RWPE2 (cell line): ENCODE measurements around the gene B3GAT1.

Experiments used
- ATAC-seq: fragments of 200-7000 bp; cut with Tn5 transposase; 3 replicates; pipeline ENCODE4 v1.9.1; 2021; ENCODE audit warnings: low read depth
- DNase-seq: peaks from one replicate; pipeline ENCODE4 v3.0.0-alpha.2; 2020; ENCODE audit warnings: low spot score
- H3K27ac ChIP-seq: fragments of 450-650 bp; 2 replicates; pipeline ENCODE4 v1.5.1; 2017; ENCODE audit warnings: mild to moderate bottlenecking; ENCODE audit not compliant: poor library complexity, severe bottlenecking
- H3K27me3 ChIP-seq: fragments of 250-450 bp; sonication (Bioruptor Pico); 2 replicates; pipeline ENCODE4 v1.5.1; 2021; ENCODE audit warnings: mild to moderate bottlenecking, moderate library complexity; ENCODE audit not compliant: insufficient read depth, poor library complexity, severe bottlenecking
- H3K36me3 ChIP-seq: fragments of 250-450 bp; sonication (Bioruptor Pico); 2 replicates; pipeline ENCODE4 v1.5.1; 2020; ENCODE audit warnings: low read depth, mild to moderate bottlenecking, moderate library complexity
- H3K4me1 ChIP-seq: fragments of 250-450 bp; sonication (Bioruptor Pico); 2 replicates; pipeline ENCODE4 v1.5.1; 2021; ENCODE audit warnings: mild to moderate bottlenecking, moderate library complexity; ENCODE audit not compliant: insufficient read depth, poor library complexity, severe bottlenecking
- H3K4me3 ChIP-seq: fragments of 250-450 bp; sonication (Bioruptor Pico); 2 replicates; pipeline ENCODE4 v1.5.1; 2021; ENCODE audit warnings: mild to moderate bottlenecking, moderate library complexity; ENCODE audit not compliant: severe bottlenecking
- H3K9me3 ChIP-seq: fragments of 250-450 bp; sonication (Bioruptor Pico); 2 replicates; pipeline ENCODE4 v1.5.1; 2021; ENCODE audit warnings: mild to moderate bottlenecking, moderate library complexity; ENCODE audit not compliant: severe bottlenecking
- CTCF ChIP-seq: fragments of 450-650 bp; IDR thresholded peaks from one replicate; pipeline ENCODE4 v1.5.1; 2017; ENCODE audit warnings: mild to moderate bottlenecking, moderate library complexity; ENCODE audit not compliant: poor library complexity, severe bottlenecking

Gene B3GAT1

GRCh38 chr11:134392953-134393615 lies 19.0 kb downstream of the B3GAT1 start:
- Histone ChIP-seq H3K36me3 (no peaks in the 10 kb centered on the region), H3K27me3 (no peaks in the 10 kb centered on the region), H3K4me1 (no peaks in the 10 kb centered on the region), H3K27ac (no peak overlapping the region), H3K9me3 (no peaks in the 10 kb centered on the region), H3K4me3 (no peak overlapping the region)
- no peak for ATAC-seq
- DNase-seq = no peak
- no peak for TF ChIP-seq CTCF

GRCh38 chr11:134391656-134392055 lies 20.4 kb downstream of the B3GAT1 start:
- no peaks in the 10 kb centered on the region for H3K36me3 ChIP-seq
- no peak overlapping the region for H3K27ac ChIP-seq
- no peaks in the 10 kb centered on the region for H3K4me1 ChIP-seq
- H3K9me3 ChIP-seq = no peaks in the 10 kb centered on the region
- no peak for TF ChIP-seq CTCF
- H3K27me3 ChIP-seq = no peaks in the 10 kb centered on the region
- ATAC-seq (no peak), DNase-seq (no peak)
- no peak overlapping the region for H3K4me3 ChIP-seq

- Histone ChIP-seq H3K36me3 (no peaks in the 10 kb centered on the region), H3K4me1 (no peaks in the 10 kb centered on the region), H3K27ac (no peak overlapping the region), H3K4me3 (no peak overlapping the region), H3K27me3 (no peaks in the 10 kb centered on the region), H3K9me3 (no peaks in the 10 kb centered on the region)
- ATAC-seq (no peak), DNase-seq (no peak)
- TF ChIP-seq CTCF = no peak
These were observed 21.1 kb downstream of the B3GAT1 start for GRCh38 chr11:134390706-134391569.

- no peaks in the 10 kb centered on the region for H3K27me3 ChIP-seq
- ATAC-seq (no peak), DNase-seq (no peak)
- no peak for TF ChIP-seq CTCF
- H3K4me1 ChIP-seq = no peaks in the 10 kb centered on the region
- no peaks in the 10 kb centered on the region for H3K36me3 ChIP-seq
- H3K27ac ChIP-seq = no peak overlapping the region
- H3K4me3 ChIP-seq = no peak overlapping the region
- no peaks in the 10 kb centered on the region for H3K9me3 ChIP-seq
These were observed 22.4 kb downstream of the B3GAT1 start for GRCh38 chr11:134389464-134390180.
